RCC 7860 (cell line): ENCODE data around the gene STARD3NL.
"Not testable (repeated sequence)": the region's sequence is repeated elsewhere in the genome, so short reads cannot be mapped to it uniquely, and the experiment has no call there.

ENCODE experiments used
- DNase-seq: peaks from one replicate; pipeline ENCODE4 v3.0.0-alpha.2; 2015; ENCODE audit warnings: low spot score
- FAIRE-seq: peaks from 2 replicates; lab custom pipeline; 2012; peaks lifted over from hg19 to GRCh38; lab: Jason Lieb, UNC

Gene STARD3NL

DNA sequence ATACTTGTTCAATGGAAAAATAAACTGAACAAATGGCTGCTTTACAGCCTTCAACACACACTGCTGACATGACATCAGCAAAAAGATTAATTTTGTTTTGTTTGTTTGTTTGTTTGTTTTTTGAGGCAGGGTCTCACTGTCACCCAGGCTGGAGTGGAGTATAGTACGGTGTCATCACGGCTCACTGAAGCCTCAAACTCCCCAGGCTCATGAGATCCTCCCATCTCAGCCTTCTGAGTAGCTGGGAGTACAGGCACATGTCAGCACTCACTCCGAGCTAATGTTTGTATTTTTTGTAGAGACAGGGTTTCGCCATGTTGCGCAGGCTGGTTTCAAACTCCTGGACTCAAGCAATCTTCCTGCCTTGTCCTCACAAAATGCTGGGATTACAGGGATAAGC lies 84.5 kb downstream of the STARD3NL start:
- DNase-seq (no peak), FAIRE-seq (no peak)

GRCh38 chr7:38263274-38263673 lies 85.2 kb downstream of the STARD3NL start:
- FAIRE-seq, DNase-seq: not testable (repeated sequence)

- not testable (repeated sequence) for FAIRE-seq, DNase-seq
Observed at GRCh38 chr7:38264602-38265001, 86.6 kb downstream of the STARD3NL start.

- FAIRE-seq, DNase-seq: not testable (repeated sequence)
Observed at GRCh38 chr7:38265958-38266357, 87.9 kb downstream of the STARD3NL start.

DNA sequence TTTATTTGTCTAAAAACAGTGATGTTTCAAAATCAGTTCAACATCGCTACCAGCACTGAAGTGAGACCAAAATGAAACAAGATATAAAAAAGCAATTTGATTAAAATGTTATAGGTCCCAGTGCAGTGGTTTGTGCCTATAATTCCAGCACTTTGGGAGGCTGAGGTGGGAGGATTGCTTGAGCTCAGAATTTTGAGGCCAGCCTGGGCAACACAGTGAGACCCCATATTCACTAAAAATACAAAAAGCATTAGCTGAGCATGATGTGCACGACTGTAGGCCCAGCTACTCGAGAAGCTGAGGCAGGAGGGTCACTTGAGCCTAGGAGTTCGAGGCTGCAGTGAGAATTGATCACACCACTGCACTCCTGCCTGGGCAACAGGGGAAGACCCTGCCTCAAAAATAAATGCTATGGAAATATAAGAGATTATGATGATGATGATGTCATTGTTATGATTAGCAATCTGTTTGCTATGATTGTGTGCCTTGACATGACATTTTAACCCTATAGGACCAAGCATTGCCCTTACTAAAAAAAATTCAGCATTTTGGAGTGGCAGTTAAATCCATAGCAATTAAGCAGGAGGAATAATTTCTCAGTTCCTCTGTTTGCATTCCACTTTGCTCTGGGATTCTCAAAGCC lies 91.8 kb downstream of the STARD3NL start:
- not testable (repeated sequence) for FAIRE-seq, DNase-seq

GRCh38 chr7:38270405-38270804 lies 92.4 kb downstream of the STARD3NL start:
- not testable (repeated sequence) for FAIRE-seq, DNase-seq

GRCh38 chr7:38273286-38273995 lies 95.4 kb downstream of the STARD3NL start, which contains the start of gene TARP:
Gene TARP, minus strand, starts transcription at chr7:38273636.
- no peak for DNase-seq
- no peak for FAIRE-seq

GRCh38 chr7:38274486-38274885 lies 96.4 kb downstream of the STARD3NL start:
- FAIRE-seq, result no peak
- DNase-seq, result no peak

- DNase-seq (no peak), FAIRE-seq (no peak)
Observed at GRCh38 chr7:38274927-38275620, 97.0 kb downstream of the STARD3NL start.

DNA sequence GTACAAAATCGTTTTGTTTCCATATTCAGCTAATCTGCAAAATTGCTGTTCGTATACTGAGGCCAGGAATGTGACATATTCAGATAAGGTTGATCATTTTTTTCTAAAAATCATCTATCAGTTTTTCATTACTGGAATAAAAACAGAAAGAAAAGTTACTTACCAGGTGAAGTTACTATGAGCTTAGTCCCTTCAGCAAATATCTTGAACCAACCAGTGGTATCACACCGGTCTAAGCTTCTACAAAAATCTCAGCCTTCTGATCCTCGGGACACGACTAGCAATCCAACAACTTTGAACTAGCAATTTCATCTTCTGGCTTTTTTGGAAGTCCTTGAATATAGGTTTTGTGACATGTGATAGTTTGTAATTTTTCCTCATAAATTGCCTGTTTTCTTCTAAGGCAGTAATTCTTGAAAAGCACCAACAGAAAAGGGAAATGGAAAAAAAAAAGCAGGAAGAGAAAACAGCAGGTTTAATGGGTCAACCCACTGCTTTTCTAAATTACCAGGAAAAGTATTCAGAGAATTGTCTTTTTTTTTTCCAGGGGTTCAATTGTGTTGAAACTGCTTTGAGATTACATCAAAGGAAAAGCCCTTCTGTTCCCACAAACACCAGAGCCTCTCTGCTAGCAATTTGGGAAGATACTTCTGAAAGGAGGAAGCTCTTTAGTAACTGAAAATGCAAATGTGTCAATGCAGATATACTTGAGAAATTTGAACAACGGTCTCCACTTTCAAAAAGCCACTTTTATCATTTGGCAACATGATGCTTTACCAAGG lies 98.2 kb downstream of the STARD3NL start:
- FAIRE-seq, result no peak

DNA sequence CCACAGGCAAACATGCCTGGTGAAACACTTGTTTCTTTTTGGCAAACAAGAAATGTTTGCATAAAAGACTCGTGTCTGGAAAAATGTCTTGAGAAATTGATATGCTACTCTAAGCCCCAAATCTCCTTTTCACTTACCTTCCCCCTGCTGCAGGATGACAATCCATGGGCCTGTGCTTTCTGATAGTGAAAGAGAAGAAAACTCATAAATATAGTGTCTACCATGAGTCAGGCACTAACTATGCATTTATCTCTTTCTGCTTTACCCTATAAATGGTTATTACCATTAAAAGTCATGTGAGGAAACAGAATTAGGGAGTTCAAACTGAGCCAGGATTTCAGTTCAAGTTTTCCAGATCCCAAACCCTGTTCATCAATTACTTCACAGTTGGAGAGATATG lies 102.0 kb downstream of the STARD3NL start:
- no peak for FAIRE-seq

More for the DNA sequence above, 98.2 kb downstream of the STARD3NL start:
- DNase-seq, result no peak

More for the DNA sequence above, 102.0 kb downstream of the STARD3NL start:
- no peak for DNase-seq
